Progenitor cell of endocrine pancreas (in vitro differentiated cells): ENCODE measurements around the gene TMEM204. TPM values are rescaled to one million over a fixed set of nuclear protein-coding genes. Genes with fewer than 3 reads are reported as not detected.

Source experiments
- DNase-seq: peaks from one replicate; pipeline ENCODE4 v3.0.0; 2021; ENCODE audit warnings: low spot score; ENCODE audit not compliant: unreplicated experiment
- H3K27ac Mint-ChIP-seq: 2 replicates; pipeline ENCODE4 v1.8.0; 2021; ENCODE audit warnings: mild to moderate bottlenecking, moderate library complexity, mixed read lengths
- H3K27me3 Mint-ChIP-seq: 2 replicates; pipeline ENCODE4 v1.8.0; 2021; ENCODE audit warnings: mixed read lengths
- H3K36me3 Mint-ChIP-seq: 2 replicates; pipeline ENCODE4 v1.8.0; 2022; ENCODE audit warnings: mixed read lengths; ENCODE audit not compliant: insufficient read depth
- H3K4me1 Mint-ChIP-seq: 2 replicates; pipeline ENCODE4 v1.8.0; 2021; ENCODE audit warnings: low read depth, mixed read lengths
- H3K4me3 Mint-ChIP-seq: 2 replicates; pipeline ENCODE4 v1.8.0; 2021; ENCODE audit warnings: low read depth, mild to moderate bottlenecking, moderate library complexity, mixed read lengths
- H3K9me3 Mint-ChIP-seq: 2 replicates; pipeline ENCODE4 v1.8.0; 2021; ENCODE audit warnings: low read depth, mixed read lengths
- total RNA-seq: library from RNA; stranded (reverse); gene quantifications from 2 replicates; pipeline ENCODE4 v1.2.1, GENCODE V29; 2021
- TF ChIP-seq, protein P1 (sequence below): fragments of 200-600 bp; sonication (generic); IDR thresholded peaks from one replicate; pipeline ENCODE4 v1.5.0; 2021; ENCODE audit warnings: antibody characterized with exemption, mild to moderate bottlenecking; ENCODE audit not compliant: unreplicated experiment

The TMEM204 gene
- total RNA-seq, 1 donor from 2014 or later: not detected

DNA sequence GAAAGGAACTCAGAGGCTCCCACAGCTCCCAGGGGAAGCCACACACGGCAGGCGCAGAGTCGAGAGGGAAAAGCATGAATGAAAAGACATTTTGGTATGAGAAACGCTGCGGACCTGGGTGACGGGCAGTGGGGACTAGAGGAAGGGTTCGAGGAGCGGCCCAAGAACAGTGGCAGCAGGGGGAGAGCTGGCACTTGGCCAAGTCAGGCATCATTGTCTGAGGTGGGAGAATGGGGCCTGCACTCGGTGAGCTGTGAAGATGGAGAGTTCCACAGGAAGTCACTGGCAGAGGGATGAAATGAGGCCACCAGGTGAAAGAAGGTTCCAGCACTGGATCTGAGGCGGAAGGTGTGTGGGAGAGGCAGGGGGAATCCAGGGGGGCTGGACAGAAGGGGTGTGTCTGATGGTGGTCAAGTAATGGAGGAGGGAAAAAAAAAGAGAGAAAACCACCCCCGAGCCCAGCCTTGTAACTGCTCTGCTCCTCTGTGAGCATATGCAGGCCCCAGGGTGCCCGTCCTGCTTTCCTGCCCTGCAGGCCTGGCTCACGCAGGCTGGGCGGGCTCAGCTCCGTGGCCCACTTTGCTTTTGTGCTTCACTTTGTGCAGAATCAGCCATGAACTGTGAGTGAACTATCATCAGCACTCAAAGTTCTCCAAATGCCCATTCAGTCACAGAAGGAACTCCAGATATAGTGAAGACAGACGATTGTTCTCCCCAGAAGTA is 31.8 kb downstream of the TMEM204 start:
- Mint-ChIP-seq H3K27ac (peak overlapping the region; percentile 6), H3K4me1 (no peaks in the 10 kb centered on the region)
- TF ChIP-seq, protein P1, sequence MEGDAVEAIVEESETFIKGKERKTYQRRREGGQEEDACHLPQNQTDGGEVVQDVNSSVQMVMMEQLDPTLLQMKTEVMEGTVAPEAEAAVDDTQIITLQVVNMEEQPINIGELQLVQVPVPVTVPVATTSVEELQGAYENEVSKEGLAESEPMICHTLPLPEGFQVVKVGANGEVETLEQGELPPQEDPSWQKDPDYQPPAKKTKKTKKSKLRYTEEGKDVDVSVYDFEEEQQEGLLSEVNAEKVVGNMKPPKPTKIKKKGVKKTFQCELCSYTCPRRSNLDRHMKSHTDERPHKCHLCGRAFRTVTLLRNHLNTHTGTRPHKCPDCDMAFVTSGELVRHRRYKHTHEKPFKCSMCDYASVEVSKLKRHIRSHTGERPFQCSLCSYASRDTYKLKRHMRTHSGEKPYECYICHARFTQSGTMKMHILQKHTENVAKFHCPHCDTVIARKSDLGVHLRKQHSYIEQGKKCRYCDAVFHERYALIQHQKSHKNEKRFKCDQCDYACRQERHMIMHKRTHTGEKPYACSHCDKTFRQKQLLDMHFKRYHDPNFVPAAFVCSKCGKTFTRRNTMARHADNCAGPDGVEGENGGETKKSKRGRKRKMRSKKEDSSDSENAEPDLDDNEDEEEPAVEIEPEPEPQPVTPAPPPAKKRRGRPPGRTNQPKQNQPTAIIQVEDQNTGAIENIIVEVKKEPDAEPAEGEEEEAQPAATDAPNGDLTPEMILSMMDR: no peak

DNA sequence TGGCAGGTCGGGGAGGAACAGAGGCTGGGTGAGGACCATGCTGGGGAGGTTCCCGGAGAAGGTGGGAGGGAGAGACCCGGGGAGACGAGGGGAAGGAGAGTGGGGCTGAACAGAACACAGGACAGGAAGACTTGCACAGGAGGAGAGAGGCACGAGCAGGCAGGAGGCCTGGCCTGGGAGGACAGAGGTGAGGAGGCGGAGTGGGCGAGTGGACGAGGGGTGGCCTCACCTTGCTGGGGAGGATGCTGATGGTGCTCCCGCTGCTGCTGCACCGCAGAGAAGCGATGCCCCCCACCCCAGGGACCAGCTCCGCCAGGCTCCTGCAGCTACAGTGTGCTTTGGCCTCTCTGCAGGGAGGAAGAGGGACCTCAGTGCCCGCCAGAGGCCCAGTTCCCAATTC is 34.5 kb downstream of the TMEM204 start:
- Mint-ChIP-seq H3K36me3 (peaks cover 16% of the 10 kb centered on the region), H3K9me3 (no peaks in the 10 kb centered on the region), H3K27me3 (no peaks in the 10 kb centered on the region), H3K27ac (no peak overlapping the region), H3K4me1 (no peaks in the 10 kb centered on the region), H3K4me3 (no peak overlapping the region)
- DNase-seq: no peak
- TF ChIP-seq, protein P1: no peak

More for the DNA sequence above, 31.8 kb downstream of the TMEM204 start:
- H3K27me3 Mint-ChIP-seq: no peaks in the 10 kb centered on the region
- no peak for DNase-seq
- no peak overlapping the region for H3K4me3 Mint-ChIP-seq
- H3K9me3 Mint-ChIP-seq: no peaks in the 10 kb centered on the region
- H3K36me3 Mint-ChIP-seq: peaks cover 15% of the 10 kb centered on the region

DNA sequence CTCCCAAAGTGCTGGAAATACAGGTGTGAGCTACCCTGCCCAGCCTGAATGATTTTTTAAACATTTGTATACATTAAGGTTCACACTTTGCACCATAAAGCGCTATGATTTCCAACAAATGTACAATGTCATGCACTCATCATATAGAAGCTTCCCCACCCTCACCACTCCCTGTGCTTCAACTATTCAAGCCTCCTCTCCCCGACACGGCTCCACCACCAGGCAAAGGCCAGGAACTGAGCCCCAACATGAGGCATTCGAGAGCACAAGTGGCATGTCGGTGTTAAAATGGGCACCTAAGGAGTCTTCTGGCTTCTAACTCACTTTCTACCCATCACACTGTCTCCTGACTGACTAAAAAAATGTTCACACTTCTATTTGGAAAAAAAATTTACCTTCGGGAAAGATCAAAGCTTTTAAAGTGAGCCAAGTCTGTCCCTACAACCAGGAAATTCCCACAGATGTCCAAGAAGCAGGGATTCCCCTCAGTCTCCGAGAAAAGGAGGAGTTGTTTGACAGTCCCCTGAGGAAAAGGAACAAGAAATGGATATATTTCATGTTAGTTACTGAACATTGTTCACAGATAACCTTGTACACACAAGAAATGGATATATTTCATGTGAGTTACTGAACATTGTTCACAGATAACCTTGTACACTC is 37.7 kb downstream of the TMEM204 start:
- Mint-ChIP-seq H3K27ac (no peak overlapping the region), H3K4me3 (no peak overlapping the region), H3K27me3 (no peaks in the 10 kb centered on the region), H3K9me3 (no peaks in the 10 kb centered on the region), H3K36me3 (peaks cover 15% of the 10 kb centered on the region), H3K4me1 (no peaks in the 10 kb centered on the region)
- DNase-seq: no peak
- TF ChIP-seq, protein P1: no peak

DNA sequence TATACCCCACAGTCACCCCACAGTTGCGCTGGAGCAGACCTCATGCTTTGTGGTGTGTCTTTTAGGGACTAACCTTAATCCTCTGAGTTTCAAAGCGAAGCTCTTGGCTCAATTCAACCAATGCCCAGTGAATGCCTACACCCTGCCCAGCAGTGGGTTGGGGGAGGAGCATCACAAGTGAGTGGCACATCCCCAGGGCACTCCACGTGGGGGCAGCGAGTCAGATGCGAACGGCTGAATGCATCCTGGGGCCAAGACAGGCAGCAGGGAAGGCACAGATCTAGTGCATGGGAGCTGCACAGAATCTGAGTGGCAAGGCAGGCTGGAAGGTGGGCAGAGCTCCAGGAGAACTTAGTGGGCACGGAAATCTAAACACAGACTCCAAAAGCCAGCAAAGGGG is 39.2 kb downstream of the TMEM204 start:
- Mint-ChIP-seq H3K27me3 (no peaks in the 10 kb centered on the region), H3K36me3 (peaks cover 18% of the 10 kb centered on the region), H3K4me3 (no peak overlapping the region), H3K4me1 (no peaks in the 10 kb centered on the region), H3K9me3 (no peaks in the 10 kb centered on the region), H3K27ac (peak overlapping the region; percentile 49)
- TF ChIP-seq, protein P1: no peak
- DNase-seq: no peak

DNA sequence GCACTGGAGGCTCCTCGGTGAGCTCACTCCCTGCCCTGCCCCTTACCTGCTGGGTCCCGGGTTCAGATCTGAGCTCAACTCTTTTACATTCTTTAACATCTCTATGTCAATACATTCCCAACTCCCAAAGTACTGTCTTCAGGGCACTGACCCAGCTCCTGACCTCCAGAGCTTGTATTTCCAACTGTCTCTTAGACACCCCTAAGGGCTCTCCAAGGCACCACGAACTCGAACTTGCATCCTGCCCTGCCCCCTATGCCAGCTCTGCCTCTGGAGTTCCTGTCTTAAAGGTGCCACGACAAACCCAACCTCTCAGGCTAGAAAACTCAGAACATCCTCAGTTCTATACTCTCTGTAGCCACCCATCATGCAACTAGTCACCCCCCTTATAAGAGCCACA is 39.8 kb downstream of the TMEM204 start:
- Mint-ChIP-seq H3K4me3 (no peak overlapping the region), H3K27ac (no peak overlapping the region), H3K36me3 (peaks cover 20% of the 10 kb centered on the region), H3K4me1 (no peaks in the 10 kb centered on the region), H3K9me3 (no peaks in the 10 kb centered on the region), H3K27me3 (no peaks in the 10 kb centered on the region)
- TF ChIP-seq, protein P1: no peak
- DNase-seq: no peak
